ENCODE data around the gene TIAM2.

TIAM2 gene

DNA sequence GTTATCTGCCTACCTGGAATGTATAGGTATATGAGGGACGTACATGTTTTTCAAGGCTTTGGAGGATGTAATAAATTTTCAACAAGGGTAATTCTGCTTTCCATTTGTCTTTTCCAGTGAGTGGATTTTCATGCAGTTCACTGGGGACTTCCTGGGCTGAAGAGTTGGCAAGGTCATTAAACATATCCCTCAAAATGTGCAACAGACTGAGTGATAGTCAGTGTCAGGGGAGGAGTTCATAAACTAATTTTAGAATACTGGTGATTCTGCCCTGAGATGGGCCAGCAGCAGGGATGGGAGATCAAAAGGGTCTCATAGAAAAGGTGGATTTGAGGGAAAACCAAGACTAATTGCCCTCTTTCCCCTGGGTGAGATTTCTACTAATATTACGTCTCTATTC, 146.4 kb downstream of the TIAM2 start:
- no peak for DNase-seq

- no peak for DNase-seq
Observed at GRCh38 chr6:155142168-155143028, 147.3 kb downstream of the TIAM2 start.

GRCh38 chr6:155143029-155143577, 148.0 kb downstream of the TIAM2 start:
- DNase-seq, result no peak

DNA sequence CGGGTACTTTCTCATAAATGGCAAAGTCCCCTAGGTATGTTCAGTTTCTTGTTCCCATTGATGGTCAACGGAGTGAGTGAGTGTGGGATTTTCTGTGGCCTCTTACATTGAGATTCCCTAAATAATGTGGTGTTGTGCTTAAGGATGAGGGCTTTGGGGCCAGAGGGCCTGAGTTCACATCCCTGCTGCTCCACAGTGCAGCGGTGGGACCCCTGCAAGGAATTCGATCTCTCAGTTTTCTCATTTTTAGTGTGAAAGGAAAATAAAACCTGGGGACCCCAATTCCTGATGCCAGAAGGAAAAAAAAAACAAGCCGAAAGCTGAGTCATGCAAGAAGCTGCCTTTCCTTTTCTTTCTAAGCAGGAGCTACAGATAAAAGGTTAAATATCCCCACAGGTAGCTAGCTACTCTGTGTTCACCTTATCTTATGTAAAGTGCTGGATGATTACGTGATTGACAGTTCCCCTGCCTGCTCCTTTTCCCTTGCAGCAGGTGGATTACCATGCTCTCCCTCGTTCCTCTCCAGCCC, 148.5 kb downstream of the TIAM2 start:
- DNase-seq, result no peak

GRCh38 chr6:155146205-155146604, 151.1 kb downstream of the TIAM2 start:
- DNase-seq, result no peak

GRCh38 chr6:155147958-155148663, 153.0 kb downstream of the TIAM2 start:
- DNase-seq, result no peak

DNA sequence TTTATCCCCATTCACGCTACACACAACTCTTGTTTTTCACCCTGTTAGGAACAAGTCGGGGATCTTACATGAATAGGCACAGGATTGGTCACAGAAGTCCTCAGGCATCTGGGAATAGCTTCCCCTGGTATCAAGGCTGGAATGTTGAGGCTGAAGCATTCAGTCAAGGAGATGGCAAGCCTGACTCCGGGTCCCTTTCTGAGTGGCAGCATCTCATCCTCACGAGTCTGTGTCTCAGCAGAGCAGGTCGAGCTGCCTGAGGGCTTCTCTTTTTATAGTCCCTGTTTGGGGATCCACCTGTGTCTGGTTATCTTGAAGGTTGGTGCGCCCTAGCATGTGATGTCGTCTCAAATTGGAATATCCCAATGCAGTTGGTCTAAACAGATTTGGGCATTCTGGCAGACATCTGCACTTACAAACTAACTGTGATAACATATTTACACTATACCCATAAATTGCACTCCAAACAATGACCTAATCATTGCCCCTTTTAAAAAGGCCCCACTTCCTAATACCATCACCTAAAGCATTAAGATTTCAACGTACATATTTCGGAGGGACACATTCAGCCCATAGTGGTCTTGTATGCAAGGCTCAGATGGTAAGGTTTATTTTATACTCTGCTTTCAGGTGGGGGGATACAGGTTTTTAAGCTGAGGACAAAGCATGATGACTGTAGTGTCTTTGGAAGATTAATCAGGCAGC, 156.0 kb downstream of the TIAM2 start:
- DNase-seq, result no peak

GRCh38 chr6:155152211-155153076, 157.3 kb downstream of the TIAM2 start:
- no peak for DNase-seq

- peak; percentile 87 for DNase-seq
Observed at GRCh38 chr6:155154158-155154830, 159.2 kb downstream of the TIAM2 start.

DNA sequence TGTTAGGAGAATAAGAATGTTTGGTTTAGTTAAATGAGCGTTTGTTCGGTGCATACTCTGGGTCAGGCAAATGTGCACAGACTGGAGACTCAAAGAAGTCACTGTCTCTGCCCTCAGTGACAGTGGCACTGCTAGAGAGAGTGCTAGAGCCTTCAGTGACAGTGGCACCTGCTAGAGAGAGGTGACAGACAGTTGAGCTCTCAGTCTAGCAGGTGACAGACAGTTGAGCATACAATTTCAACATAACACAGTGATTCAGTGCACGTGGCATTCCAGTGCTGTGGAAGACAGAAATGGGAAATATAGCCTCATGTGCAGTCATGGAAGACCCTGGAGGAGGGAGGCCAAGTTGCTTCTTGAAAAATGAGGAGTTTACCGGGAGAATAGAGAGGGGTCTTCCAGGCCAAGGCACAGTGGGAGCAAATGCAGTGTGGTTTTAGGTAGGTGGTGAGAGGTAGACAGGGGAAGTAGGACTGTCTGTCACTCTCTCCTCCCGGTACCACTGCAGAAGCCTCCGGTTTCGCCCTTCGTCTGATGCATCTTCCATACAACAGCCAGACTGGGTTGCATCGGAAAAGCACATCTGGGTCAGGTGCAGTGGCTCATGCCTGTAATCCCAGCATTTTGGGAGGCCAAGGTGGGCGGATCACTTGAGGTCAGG, 160.8 kb downstream of the TIAM2 start:
- DNase-seq, result no peak

GRCh38 chr6:155157101-155157500, 162.0 kb downstream of the TIAM2 start:
- no peak for DNase-seq

DNA sequence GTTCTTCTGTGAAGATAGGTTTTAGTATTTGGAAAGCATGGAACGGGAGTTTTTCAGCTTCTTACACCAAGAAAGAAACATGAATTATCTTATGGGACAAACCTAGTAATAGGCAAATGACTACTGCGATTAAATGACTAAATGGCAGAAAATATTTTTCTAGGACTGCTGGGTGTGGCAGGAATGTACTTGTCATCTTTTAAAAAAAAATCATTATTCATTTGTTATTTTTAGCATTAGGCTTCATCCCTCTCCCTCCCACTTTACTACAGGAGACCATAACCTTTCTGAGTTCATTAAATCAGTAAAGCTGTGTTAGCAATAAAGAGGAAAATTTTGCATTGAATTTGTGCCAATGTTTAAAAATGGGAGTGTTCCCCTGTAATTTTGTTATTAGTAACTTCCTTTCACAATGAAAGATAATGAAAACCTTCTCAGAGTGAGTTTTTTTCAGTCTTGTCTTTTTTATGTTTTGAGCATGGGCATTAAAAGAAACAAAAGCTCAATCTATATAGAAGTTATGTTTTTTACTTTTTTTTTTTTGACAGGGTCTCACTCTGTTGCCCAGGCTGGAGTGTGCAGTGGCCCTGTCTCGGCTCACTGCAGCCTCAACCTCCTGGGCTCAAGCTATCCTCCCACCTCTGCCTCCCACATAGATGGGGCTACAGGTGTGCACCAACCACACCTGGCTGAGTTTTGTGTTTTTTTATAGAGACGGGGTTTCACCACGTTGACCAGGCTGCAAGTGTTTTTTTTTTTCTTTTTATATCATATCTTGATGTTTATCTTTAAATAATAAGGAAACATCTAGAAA, 163.1 kb downstream of the TIAM2 start:
- no peak for DNase-seq

GRCh38 chr6:155162682-155163081, 167.6 kb downstream of the TIAM2 start:
- DNase-seq, result no peak

GRCh38 chr6:155163601-155164000, 168.5 kb downstream of the TIAM2 start:
- no peak for DNase-seq

DNA sequence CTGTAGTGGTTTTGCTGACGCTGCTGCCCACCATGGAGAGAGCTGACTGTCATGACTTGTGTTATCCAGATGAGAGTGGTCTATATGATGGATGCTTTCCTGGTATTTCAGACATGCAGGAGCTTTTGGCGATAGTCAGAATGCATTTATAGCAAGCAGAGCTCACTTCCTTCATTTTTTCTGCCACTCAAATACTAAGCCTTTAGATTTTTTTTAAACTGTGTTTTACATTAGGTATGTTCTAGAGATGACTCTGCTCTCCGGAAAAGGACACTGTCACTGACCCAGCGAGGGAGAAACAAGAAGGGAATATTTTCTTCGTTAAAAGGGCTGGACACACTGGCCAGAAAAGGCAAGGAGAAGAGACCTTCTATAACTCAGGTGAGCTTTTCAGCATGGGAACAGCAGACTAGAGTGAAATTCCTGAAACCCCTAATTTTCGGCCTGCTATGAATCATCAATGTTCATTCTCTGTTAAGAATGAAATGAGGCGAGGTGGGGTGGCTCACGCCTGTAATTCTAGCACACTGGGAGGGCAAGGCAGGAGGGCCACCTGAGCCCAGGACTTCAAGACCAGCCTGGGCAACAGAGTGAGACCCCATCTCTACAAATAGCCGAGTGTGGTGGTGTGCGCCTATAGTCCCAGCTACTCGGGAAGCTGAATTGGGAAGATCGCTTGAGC, 170.1 kb downstream of the TIAM2 start:
- no peak for DNase-seq

DNA sequence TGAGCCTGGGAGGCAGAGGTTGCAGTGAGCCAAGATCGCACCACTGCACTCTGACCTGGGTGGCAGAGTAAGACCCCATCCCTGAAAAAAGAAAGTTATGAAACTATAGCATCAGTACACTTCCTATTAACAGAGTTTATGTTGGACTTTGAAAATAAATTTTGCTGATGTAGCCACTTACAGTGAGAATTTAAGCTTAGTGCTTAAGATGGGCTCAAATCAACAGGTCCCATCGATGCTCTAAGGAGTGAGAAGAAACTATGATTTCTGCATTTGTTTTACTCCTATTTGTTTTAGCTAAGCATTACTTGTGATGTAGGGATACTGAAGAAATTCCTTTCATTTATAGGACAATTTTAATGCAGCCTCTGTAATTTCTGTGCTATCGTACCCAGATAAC, 175.4 kb downstream of the TIAM2 start:
- DNase-seq, result no peak

GRCh38 chr6:155171109-155171746, 176.1 kb downstream of the TIAM2 start:
- peak; percentile 17 for DNase-seq

DNA sequence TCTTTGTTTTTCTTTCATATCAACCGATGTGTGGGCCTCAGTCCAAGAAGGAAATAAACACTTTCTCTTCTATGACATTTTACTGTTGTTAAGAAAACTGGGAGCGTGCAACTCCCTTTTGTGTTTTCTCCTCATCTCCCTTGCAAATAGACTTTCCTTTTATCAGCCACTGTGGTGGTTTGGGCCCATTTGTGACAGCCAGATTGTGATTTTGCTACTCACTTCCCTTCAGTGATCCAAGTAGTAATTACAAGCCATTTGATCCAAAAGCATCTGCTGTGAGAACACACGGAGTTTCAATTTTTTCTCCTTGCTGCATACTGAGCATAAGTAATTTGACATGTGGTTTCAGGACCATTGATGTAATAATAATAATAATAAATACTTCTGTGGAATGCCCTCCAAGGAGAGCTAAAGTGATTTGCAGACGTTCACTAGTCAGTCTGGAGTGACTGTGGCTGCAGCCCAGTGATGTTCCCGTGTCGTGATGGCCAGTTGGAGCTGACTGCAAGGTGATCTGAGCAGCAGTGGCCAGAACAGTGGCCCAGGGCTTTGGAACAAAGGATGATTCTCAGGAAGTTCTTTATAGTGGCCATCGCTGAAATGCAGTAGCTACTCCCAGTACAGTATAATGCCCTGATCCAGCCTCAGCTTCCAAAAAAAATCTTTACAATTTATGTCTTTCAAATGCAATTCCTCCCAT, 176.8 kb downstream of the TIAM2 start:
- no peak for DNase-seq
